NCI-H2196 (cell line): ENCODE data around the gene SRGAP2.
A peak's percentile ranks its signal among the peaks of the same experiment; 100 is the strongest.
"Not testable (repeated sequence)": the region's sequence is repeated elsewhere in the genome, so short reads cannot be mapped to it uniquely, and the experiment has no call there.

Experiments
- DNase-seq: peaks from one replicate; lab custom pipeline; 2025; ENCODE audit not compliant: unreplicated experiment; lab: John Stamatoyannopoulos, UW

The SRGAP2 gene

DNA sequence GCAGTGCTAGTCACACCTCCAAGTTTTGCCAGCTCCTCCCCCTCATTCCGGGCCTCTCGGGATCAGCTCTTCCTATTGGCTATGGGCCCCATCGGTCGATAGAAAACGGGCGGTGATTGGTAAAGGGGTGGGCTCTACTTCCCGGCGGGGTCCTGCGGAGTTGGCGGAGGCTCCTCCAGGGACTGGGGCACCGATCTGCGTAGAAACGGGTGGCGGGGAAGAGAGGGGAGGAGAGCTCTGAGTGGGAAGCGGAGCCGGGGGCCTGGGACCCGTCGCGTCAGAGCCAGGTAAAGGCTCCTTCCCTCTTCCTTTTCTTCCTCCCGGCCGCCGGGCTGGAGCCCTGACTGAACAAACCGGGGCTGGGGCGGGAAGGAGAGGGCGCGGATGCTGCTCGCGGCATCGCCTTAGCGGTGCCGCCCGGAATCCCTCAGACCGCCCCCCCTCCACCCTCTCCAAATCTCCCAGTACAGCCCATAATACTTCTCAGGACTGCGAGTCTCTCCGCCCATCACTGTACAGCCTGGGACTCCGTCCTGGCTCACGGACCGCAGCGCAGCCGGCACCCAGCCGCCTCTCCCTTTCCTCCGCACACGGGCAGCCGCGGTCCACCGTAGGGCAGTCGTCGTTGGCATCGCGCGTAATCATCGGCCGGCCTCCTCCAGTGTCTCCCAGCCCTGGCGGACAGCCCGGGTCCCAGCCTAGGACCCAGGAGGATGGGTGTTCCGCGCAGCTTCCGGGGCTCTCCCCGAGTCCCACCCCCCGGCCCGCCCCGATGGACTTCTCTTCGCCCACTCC lies at the start of gene SRGAP2:
Gene SRGAP2 (plus strand): TSS at position 178 of the 795 bp plus-strand sequence. CDS start 2,430 bp downstream, outside the sequence.
- DNase-seq = peak; percentile 18

DNA sequence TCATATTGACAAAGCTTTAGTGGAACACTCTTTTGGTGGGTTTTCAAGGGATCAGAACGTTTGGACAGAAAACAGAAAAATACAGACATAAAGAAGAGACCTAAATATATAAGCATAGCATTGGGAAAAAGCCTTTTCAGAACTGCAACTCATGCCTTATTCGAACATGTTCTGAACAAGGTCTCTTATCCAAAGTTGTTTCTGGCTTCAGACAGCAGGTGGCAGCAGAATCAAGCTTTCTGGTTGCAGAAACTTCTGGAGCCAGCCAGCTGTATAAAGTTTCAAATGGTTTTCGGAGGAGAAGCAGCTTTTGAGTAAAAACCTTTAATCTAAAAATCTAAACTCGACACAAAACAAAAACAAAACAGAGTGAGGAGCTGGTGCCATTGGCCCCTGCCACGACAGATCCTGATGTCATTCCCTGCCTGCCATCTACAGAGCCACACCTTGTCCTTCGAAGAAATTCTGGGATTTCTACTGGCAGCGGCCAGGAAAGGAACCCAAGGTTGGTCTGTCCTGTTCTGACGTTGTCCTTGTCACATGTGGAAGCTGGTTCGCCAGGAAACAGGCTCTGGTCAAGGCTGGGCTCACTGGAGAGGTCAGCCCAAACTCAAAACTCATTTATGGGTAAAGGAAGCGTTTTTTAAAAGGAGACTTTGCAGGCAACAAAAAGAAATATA lies 35.9 kb upstream of the SRGAP2 start:
- not testable (repeated sequence) for DNase-seq

DNA sequence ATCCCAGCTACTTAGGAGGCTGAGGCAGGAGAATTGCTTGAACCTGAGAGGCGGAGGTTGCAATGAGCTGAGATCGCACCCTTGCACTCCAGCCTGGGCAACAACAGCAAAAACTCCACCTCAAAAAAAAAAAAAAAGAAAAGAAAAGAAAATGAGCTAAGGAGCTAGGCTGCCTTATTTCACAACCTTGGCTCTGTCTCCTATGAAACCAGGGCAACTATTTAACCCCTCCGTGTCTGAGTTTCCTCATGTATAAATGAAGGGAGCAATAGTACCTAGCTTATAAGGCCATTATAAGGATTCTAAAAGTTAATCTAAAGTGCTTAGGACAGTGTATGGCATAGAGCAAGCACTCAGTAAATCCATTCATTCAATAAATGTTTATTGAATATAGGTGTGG lies 33.5 kb upstream of the SRGAP2 start:
- DNase-seq = not testable (repeated sequence)

DNA sequence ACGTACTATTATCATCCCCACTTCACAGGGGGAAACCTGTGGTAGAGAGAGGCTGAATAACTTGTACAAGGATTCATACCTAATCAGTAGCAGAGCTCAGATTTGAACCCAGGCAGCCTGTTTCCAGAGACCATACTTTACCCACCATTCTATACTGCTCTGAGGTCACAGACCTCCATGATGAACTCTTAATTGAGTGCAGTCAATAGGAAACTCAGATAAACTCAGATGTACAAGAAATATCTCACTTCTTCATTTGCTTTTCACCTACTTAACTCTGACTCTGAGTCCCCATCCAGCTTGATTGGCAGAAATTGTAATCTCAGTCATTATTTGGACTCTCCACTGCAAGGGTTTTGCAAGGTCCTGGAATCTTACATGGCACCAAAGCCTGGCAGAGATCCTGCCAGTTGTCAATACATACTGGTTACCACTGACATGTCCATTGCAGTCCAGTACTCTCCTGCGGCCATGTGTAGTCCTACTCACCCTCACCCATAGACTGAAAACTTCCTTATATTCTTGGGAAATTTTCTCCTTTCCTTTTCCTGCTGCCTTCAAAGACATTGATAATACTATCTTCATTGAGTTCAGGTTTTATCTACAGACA lies 30.1 kb upstream of the SRGAP2 start:
- DNase-seq = not testable (repeated sequence)

DNA sequence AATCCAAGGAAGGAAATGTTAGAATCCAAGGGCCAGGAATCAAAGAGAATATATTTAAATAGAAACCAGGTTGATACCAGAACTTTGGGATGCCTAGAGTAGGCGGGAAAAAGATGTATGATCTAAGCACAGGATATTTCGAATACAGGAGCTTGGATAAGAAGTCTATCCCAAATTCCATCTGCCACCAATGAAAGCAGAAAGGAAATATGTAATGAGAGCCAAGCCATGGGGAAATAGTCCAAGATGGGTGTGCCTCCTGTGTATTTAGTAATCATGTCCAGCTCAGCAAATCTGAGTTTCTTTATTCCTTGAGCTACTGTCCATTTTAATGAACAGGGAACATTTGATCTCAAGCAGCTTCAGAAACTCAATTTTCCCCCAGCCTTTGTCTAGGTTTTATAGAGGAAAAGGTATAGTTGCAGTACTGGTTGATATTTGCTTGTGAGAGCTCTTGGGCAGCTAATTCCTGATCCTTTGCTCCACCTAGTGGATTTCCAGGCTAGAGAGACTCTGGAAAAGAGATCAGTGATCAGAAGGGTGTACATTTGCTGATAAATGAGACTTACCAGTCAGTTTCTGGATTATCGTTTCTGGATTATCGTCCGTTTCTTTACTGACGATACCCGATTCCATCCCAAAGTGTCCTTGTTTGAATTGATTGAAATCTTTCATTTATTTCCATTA lies 29.0 kb upstream of the SRGAP2 start:
- peak; percentile 10 for DNase-seq

DNA sequence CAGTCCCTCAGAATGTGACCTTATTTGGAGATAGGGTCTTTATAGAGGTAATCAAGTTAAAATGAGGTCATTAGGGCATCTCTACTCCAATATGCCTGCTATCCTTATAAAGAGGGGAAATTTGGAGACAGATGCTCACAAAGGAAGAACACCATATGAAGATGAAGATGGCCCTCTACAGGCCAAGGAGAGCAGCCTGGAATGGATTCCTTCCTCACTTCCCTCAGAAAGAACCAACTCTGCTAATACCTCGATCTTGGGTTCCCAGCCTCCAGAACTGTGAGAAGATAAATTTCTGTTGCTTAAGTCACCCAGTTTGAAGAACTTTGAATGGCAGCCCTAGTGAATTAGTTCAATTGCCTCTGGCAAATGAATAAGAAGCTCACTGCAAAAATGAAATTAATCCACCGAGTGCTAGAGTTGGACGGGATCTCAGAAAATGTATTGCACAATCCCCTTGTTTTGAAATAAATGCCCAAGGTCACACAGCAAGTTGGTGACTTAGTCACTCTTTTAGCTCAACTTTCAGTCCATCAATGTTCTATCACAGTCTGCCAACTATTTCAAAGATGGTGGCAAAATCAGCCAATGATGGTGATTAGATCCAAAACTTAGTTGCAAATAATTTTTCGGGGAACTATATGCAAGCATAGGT lies 27.8 kb upstream of the SRGAP2 start:
- DNase-seq = not testable (repeated sequence)

DNA sequence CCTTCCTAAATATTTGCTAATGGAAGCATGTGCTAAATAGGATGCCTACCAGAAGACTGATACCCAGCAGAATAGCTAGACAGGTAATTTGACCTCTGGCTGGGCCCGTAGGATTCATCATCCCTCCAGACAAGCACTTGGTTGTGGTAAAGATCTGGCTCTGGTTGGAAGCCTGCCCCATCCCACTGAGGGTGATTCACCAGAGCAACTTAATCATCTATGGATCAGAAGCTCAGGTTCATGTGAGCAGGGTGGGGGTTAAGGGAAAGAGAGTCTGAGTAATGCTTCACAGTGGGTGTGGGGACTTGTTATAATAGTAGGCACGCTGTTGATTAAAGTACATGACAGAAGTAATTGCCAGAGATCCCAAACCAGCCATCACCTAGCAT lies 27.2 kb upstream of the SRGAP2 start:
- not testable (repeated sequence) for DNase-seq

DNA sequence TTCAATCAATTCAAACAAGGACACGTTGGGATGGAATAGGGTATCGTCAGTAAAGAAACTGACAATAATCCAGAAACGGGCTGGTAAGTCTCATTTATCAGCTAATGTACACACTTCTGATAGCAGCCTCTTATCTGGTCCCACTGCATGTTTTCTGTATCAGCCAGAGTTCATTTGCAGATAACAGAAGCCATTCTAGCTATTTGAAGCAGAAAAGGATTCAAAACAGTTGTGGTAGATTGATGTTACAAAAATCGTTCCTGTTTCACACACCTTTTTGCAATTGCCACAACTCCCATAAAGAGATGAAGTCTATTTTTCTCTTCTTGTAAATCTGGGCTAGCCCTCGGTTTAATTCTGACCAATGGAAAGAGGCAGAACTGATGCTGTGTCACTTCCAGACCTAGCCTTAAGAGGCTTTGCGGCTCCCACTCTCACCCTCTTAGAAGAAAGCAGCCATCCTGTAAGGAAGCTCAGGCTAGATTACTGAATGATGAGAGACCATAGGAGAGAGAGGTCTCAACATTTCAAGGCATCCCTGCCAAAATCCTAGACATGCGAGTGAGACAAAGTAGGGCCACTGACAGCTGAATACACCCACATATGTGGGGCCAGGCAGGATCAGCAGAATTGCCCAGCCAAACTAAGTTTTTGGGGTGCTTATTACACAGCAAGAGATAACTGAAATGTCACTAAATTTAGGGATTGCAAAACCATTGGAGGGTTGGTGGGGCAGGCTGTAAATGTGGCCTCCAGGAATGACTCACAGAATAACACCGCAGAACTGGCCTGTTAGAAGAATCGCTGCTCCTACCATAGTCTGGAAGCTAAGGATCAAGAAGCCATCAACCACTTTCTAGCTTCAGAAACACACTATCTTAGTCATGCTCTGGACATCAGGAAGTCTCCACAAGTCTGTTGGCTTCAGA lies 25.0 kb upstream of the SRGAP2 start:
- not testable (repeated sequence) for DNase-seq

DNA sequence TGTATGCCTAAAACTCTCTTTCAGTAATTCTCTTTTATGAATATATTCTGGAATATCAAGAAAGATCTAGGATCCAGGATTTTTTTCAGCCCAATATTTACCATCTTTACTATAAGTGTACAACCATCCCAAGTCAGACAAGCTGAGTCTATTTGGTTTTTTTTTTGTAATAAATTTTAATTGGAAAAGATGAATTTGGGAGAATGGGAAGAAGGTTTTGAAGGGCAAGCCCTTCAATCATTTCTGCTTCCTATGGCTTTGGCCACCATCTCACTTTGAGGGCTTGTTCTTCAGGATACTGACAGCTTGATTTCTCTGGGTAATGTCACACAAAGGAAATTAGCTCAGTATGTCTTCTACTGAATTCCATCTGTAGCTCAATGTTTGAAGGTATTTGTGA lies 23.7 kb upstream of the SRGAP2 start:
- DNase-seq = not testable (repeated sequence)

DNA sequence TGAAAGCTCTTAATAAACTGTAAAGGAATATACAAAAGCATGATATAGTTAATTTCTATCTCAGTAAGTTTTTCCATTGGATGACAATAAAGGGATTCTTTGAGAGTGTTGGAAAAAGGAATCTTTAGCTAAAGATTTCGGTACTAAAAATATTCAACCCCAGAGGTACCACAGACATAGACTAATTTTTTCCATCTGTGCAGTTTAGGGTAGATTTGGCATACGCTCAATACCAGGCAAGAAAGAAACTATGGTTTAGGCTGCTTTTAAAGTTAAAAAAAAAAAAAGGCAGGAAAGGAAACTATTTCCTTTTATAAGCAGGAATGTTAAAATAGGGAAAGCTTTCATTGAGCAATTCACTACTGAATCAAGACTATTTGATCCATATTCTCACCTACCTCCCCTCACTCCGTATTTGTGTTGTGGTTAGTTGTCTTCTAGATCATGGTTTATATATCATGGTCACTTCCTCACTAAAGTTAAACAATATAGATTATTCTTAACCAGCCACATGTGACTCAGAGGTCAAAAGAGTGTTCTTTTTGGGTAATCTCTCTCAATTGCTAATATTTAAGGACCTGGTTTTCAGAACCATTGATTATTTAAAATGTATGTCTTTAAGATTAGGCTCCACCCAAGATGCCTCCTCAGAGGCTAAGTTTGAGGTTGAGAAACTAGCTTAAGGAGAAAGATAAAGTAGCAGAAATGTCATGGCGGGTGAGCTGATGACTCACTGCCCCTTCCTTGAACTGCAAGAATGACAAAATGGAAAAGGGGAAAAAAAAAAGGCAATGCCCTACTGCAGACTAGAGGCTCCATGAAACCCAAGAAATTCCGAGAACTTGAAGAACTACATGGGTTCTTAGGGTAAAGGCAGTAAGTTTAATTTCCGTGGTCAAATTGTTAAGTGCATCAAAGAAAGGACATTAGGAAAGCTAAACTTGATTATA lies 20.7 kb upstream of the SRGAP2 start:
- not testable (repeated sequence) for DNase-seq

DNA sequence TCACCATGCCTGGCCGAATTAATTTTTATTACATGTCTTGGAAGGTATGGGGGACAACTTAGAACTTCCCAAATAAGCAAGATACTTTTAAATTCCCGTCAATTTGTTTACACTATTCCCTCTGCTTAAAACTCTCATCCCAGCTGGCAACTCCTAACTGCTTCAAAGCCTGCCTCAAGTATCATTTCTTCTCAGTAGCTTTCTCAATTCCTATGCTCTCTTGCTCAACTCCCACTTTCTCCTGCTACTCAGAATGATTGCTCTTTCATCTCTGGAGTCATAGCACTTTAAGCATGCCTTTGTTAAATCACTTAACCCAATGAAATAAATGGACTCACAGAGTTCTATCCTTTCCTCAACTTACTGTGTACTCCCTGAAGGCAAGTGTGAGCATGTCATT lies 19.6 kb upstream of the SRGAP2 start:
- DNase-seq = not testable (repeated sequence)

DNA sequence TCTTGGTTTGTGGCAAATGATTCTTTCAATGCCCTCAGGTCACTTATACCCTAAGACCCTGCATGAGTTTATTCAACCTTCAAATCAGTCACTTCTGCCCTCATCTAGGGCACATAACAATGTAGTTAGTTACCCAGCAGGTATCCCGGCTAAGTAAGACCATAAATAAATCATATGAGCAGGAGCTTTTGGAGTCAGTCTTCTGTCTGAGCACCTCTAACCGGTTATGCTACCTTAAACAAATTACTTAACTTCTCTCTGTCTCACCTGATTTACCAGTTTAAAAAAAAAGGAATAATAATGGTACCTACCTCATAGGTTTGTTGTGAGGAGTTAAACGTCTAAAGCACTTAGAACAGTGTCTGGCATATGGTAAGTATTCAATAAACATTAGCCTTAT lies 17.6 kb upstream of the SRGAP2 start:
- DNase-seq = not testable (repeated sequence)

DNA sequence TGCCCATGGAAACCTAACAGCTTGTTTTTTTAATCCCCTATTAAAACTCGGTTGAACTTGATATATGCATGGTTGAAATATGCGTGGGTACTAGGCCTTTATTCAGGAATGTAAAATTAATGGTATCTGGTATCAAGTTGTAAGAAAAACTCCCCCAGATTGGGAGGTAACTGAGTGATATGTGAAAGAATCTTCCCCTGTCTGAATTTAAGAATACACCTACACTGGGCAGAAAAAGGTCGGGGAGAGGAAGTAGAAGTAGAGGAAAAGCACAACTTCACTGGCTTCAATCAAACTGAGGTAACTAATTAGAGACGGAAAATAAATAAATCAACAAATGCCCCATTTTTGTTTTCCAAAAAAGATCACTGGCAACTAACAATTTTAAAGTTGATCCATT lies 16.5 kb upstream of the SRGAP2 start:
- DNase-seq = not testable (repeated sequence)

DNA sequence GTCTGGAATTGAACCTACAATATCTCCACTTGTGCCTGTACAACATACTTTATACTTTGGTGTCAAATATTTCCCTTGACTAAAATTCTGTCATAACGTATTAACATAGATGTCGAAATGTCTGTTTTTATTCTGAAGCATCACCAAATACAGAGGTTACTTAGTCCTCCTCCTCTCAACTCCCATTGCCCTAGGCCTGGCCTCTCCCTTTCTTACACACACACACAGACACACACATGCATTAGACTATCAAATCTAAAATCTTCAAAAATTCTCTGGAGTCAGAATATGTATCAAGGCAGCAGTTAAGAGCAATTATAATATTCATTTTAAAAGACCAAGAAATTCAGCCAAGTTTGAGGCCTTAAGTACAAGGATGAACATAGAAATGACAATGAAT lies 8.2 kb upstream of the SRGAP2 start:
- DNase-seq = not testable (repeated sequence)

DNA sequence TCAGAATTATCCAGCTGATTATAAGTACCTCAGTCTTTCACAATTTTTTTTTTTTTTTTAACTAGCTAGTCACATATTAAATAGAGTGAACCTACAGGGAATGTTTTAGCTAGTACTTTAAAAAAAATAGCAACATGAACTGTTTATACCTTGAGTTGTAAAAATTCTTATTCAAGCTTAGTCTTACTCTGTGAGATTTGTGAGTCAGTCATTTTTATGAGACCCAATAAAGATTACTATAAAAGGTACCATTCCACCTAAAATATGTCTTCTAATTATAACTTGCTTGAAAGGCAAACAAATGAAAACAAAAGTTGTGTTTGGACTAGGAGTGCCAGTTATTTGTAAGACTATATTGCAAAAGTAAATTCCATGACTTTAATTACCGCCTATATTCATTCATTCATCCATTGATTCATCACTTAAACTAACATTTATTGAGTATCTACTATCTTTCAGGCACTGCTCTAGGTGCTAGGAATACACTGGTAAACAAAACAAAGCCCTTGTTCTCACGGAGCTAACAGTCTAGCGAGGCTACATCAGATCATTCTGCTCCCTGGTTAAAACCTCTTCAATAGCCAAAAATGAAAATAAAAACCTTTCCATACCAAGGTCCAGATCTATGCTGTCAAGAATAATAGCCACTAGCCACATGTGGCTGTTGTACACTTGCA lies 6.5 kb upstream of the SRGAP2 start:
- DNase-seq = not testable (repeated sequence)

DNA sequence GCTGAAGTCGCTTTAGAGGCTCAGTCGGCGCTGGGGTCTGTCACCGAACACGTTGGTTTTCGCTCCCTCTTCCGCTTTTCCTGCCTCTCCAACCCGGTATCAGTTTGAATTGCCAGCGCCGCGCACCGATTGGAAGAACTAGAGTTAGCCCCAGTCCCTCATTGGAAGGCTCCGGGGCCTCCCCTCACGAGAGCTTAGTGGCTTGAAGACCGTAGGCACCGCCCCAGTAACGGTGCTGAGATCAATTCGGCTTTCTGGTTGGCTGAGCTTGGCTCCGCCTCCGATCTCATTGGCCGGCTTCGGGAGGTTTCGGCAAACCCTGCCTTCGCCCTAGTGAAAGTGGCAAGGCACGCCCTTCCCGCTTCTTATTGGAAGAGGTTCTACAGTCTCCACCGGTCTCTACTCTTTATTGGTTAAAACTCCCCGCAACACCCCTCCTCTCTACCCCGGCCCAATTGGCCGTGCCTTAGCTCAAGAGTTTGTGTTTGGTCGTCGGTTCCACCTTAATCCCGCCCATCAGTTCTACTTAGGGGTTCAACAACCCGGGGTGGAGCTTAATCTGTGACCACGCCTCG lies 465 bp upstream of the SRGAP2 start, which contains the start of gene FAM72A:
Gene FAM72A (minus strand): TSS at position 51 of the 575 bp plus-strand sequence. CDS start 814 bp downstream, outside the sequence.
- peak; percentile 95 for DNase-seq

DNA sequence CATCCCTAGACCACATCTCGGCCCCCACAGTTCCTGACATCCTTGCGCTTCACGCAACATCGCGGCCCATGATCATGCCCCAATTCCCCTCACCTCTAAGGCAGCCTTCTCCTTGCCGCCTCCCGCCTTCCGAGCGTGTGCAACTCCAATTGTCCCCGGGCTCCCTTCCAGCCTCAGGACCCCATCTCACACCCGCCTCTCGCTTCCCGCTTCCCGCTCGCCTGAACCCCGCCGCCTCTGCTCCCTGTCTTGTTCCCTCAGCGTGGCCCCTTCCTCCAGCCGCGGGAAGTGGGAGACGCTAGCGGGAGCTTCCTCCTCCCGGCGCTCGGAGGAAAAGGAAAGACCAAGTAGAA lies 794 bp downstream of the SRGAP2 start:
- not testable (repeated sequence) for DNase-seq

DNA sequence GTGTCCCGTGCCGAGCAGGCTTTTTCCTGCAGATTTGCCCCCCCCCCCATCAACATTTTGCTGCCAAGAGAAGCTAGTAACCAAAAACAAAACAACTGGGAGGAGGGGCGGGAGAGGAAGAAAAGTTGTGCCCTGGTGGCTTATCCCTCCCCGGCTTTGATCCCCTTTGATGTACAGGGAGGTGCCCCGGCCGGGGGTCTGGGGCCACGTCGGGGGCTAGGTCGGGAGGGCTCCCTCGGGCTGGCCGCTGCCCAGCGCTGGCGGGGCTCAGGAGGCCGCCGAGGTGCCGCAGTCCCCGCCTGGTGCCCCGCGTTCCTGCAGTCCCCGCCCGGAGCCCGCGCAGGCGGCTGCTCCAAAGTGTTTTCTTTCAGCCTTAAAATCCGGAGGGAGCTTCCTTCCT lies 1.5 kb downstream of the SRGAP2 start:
- not testable (repeated sequence) for DNase-seq
